ENCODE measurements around the gene ZNF274.

GRCh38 chr19:58261968-58262921 lies 79.4 kb downstream of the ZNF274 start:
- TF ChIP-seq CTCF (IDR thresholded peaks at IDR 0.05) (no peak), EZH2 (IDR thresholded peaks at IDR 0.05; ENCODE audit: borderline replicate concordance, insufficient read depth, low read depth, low read length, poor library complexity, severe bottlenecking) (no peak)

All from B cell (primary cell).